Measurements from ENCODE around the gene SPEF1.
A peak's percentile ranks its signal among the peaks of the same experiment; 100 is the strongest.
"Not testable (repeated sequence)": the region's sequence is repeated elsewhere in the genome, so short reads cannot be mapped to it uniquely, and the experiment has no call there.

Gene SPEF1

GRCh38 chr20:3808544-3808943 is 27.3 kb upstream of the SPEF1 start:
- DNase-seq: no peak

GRCh38 chr20:3804781-3805180 is 23.5 kb upstream of the SPEF1 start:
- DNase-seq: no peak

GRCh38 chr20:3804254-3804751 is 23.1 kb upstream of the SPEF1 start:
- no peak for DNase-seq

- no peak for DNase-seq
Observed at GRCh38 chr20:3803854-3804253, 22.6 kb upstream of the SPEF1 start.

- no peak for DNase-seq
Observed at GRCh38 chr20:3803289-3803688, 22.0 kb upstream of the SPEF1 start.

GRCh38 chr20:3802524-3803239 is 21.4 kb upstream of the SPEF1 start:
- DNase-seq: no peak

GRCh38 chr20:3801846-3802245 is 20.6 kb upstream of the SPEF1 start:
- no peak for DNase-seq

- no peak for DNase-seq
Observed at GRCh38 chr20:3801299-3801698, 20.1 kb upstream of the SPEF1 start.

- DNase-seq: no peak
Observed at GRCh38 chr20:3800878-3801260, 19.6 kb upstream of the SPEF1 start.

GRCh38 chr20:3800256-3800877 is 19.1 kb upstream of the SPEF1 start:
- DNase-seq: no peak

- no peak for DNase-seq
Observed at GRCh38 chr20:3798908-3799248, 17.6 kb upstream of the SPEF1 start.

- no peak for DNase-seq
Observed at GRCh38 chr20:3798373-3798768, 17.1 kb upstream of the SPEF1 start.

- no peak for DNase-seq
Observed at GRCh38 chr20:3797592-3798372, 16.5 kb upstream of the SPEF1 start.

- no peak for DNase-seq
Observed at GRCh38 chr20:3797226-3797545, 15.9 kb upstream of the SPEF1 start.

GRCh38 chr20:3796477-3797225 is 15.4 kb upstream of the SPEF1 start:
- DNase-seq: no peak

- DNase-seq: peak; percentile 70 to 89
Observed at GRCh38 chr20:3795511-3796468, 14.5 kb upstream of the SPEF1 start, which contains the start of gene CDC25B. CDC25B (plus strand) TSS chr20:3796310; CDS start chr20:3796532, 222 bp downstream.

- no peak for DNase-seq
Observed at GRCh38 chr20:3794701-3795420, 13.6 kb upstream of the SPEF1 start.

- DNase-seq: not testable (repeated sequence)
Observed at GRCh38 chr20:3794168-3794567, 12.9 kb upstream of the SPEF1 start.

GRCh38 chr20:3789201-3789600 is 8.0 kb upstream of the SPEF1 start:
- not testable (repeated sequence) for DNase-seq

GRCh38 chr20:3788685-3789155 is 7.5 kb upstream of the SPEF1 start:
- DNase-seq: no peak

Measured in AML-193 (cell line).